ENCODE results near the gene PRKAG2. TPM values are rescaled to one million over a fixed set of nuclear protein-coding genes. Genes with fewer than 3 reads are reported as not detected.

The PRKAG2 gene
- total RNA-seq, 1 donor = 42.7 TPM

- H3K4me1 ChIP-seq (ENCODE audit: insufficient read depth, low read length) = peaks cover 10% of the 10 kb centered on the region
- no peaks in the 10 kb centered on the region for H3K27me3 ChIP-seq (ENCODE audit: insufficient read depth, low read length)
- H3K9me3 ChIP-seq (ENCODE audit: low read depth, low read length) = no peaks in the 10 kb centered on the region
- no peak overlapping the region for H3K4me3 ChIP-seq (ENCODE audit: low read length)
These were observed 144.6 kb downstream of the PRKAG2 start for GRCh38 chr7:151732292-151732691.

- H3K27me3 ChIP-seq (ENCODE audit: insufficient read depth, low read length) = no peaks in the 10 kb centered on the region
- H3K4me3 ChIP-seq (ENCODE audit: low read length) = no peak overlapping the region
- no peaks in the 10 kb centered on the region for H3K9me3 ChIP-seq (ENCODE audit: low read depth, low read length)
- peaks cover 15% of the 10 kb centered on the region for H3K4me1 ChIP-seq (ENCODE audit: insufficient read depth, low read length)
These were observed 145.9 kb downstream of the PRKAG2 start for GRCh38 chr7:151731022-151731441.

- Histone ChIP-seq H3K4me1 (ENCODE audit: insufficient read depth, low read length) (peaks cover 15% of the 10 kb centered on the region), H3K9me3 (ENCODE audit: low read depth, low read length) (no peaks in the 10 kb centered on the region), H3K27me3 (ENCODE audit: insufficient read depth, low read length) (no peaks in the 10 kb centered on the region), H3K4me3 (ENCODE audit: low read length) (no peak overlapping the region)
These were observed 146.3 kb downstream of the PRKAG2 start for GRCh38 chr7:151730591-151730990.

GRCh38 chr7:151729521-151729921, 147.4 kb downstream of the PRKAG2 start:
- H3K9me3 ChIP-seq (ENCODE audit: low read depth, low read length) = no peaks in the 10 kb centered on the region
- no peak overlapping the region for H3K4me3 ChIP-seq (ENCODE audit: low read length)
- no peaks in the 10 kb centered on the region for H3K27me3 ChIP-seq (ENCODE audit: insufficient read depth, low read length)
- peaks cover 15% of the 10 kb centered on the region for H3K4me1 ChIP-seq (ENCODE audit: insufficient read depth, low read length)

- no peak overlapping the region for H3K4me3 ChIP-seq (ENCODE audit: low read length)
- no peaks in the 10 kb centered on the region for H3K27me3 ChIP-seq (ENCODE audit: insufficient read depth, low read length)
- no peaks in the 10 kb centered on the region for H3K9me3 ChIP-seq (ENCODE audit: low read depth, low read length)
- peaks cover 15% of the 10 kb centered on the region for H3K4me1 ChIP-seq (ENCODE audit: insufficient read depth, low read length)
These were observed 148.2 kb downstream of the PRKAG2 start for GRCh38 chr7:151728746-151729145.

GRCh38 chr7:151728286-151728660, 148.6 kb downstream of the PRKAG2 start:
- H3K4me1 ChIP-seq (ENCODE audit: insufficient read depth, low read length) = peaks cover 15% of the 10 kb centered on the region

GRCh38 chr7:151727579-151728285, 149.2 kb downstream of the PRKAG2 start:
- Histone ChIP-seq H3K9me3 (ENCODE audit: low read depth, low read length) (no peaks in the 10 kb centered on the region), H3K4me1 (ENCODE audit: insufficient read depth, low read length) (peaks cover 15% of the 10 kb centered on the region), H3K27me3 (ENCODE audit: insufficient read depth, low read length) (no peaks in the 10 kb centered on the region), H3K4me3 (ENCODE audit: low read length) (no peak overlapping the region)

More at GRCh38 chr7:151728286-151728660, 148.6 kb downstream of the PRKAG2 start:
- Histone ChIP-seq H3K9me3 (ENCODE audit: low read depth, low read length) (no peaks in the 10 kb centered on the region), H3K27me3 (ENCODE audit: insufficient read depth, low read length) (no peaks in the 10 kb centered on the region), H3K4me3 (ENCODE audit: low read length) (no peak overlapping the region)

GRCh38 chr7:151726652-151727578, 150.0 kb downstream of the PRKAG2 start:
- Histone ChIP-seq H3K4me3 (ENCODE audit: low read length) (no peak overlapping the region), H3K4me1 (ENCODE audit: insufficient read depth, low read length) (peaks cover 15% of the 10 kb centered on the region), H3K27me3 (ENCODE audit: insufficient read depth, low read length) (no peaks in the 10 kb centered on the region), H3K9me3 (ENCODE audit: low read depth, low read length) (no peaks in the 10 kb centered on the region)

- H3K27me3 ChIP-seq (ENCODE audit: insufficient read depth, low read length) = no peaks in the 10 kb centered on the region
- H3K4me3 ChIP-seq (ENCODE audit: low read length) = no peak overlapping the region
- H3K4me1 ChIP-seq (ENCODE audit: insufficient read depth, low read length) = peaks cover 15% of the 10 kb centered on the region
- no peaks in the 10 kb centered on the region for H3K9me3 ChIP-seq (ENCODE audit: low read depth, low read length)
These were observed 150.9 kb downstream of the PRKAG2 start for GRCh38 chr7:151725844-151726651.

- H3K4me1 ChIP-seq (ENCODE audit: insufficient read depth, low read length) = peaks cover 15% of the 10 kb centered on the region
- no peak overlapping the region for H3K4me3 ChIP-seq (ENCODE audit: low read length)
- no peaks in the 10 kb centered on the region for H3K27me3 ChIP-seq (ENCODE audit: insufficient read depth, low read length)
- no peaks in the 10 kb centered on the region for H3K9me3 ChIP-seq (ENCODE audit: low read depth, low read length)
These were observed 151.9 kb downstream of the PRKAG2 start for GRCh38 chr7:151724920-151725584.

GRCh38 chr7:151724250-151724915, 152.5 kb downstream of the PRKAG2 start:
- H3K4me3 ChIP-seq (ENCODE audit: low read length) = no peak overlapping the region
- H3K27me3 ChIP-seq (ENCODE audit: insufficient read depth, low read length) = no peaks in the 10 kb centered on the region
- H3K9me3 ChIP-seq (ENCODE audit: low read depth, low read length) = no peaks in the 10 kb centered on the region
- H3K4me1 ChIP-seq (ENCODE audit: insufficient read depth, low read length) = peaks cover 15% of the 10 kb centered on the region

GRCh38 chr7:151723321-151723720, 153.6 kb downstream of the PRKAG2 start:
- Histone ChIP-seq H3K9me3 (ENCODE audit: low read depth, low read length) (no peaks in the 10 kb centered on the region), H3K4me1 (ENCODE audit: insufficient read depth, low read length) (peaks cover 15% of the 10 kb centered on the region), H3K4me3 (ENCODE audit: low read length) (no peak overlapping the region), H3K27me3 (ENCODE audit: insufficient read depth, low read length) (no peaks in the 10 kb centered on the region)

GRCh38 chr7:151722533-151722932, 154.4 kb downstream of the PRKAG2 start:
- H3K4me3 ChIP-seq (ENCODE audit: low read length) = no peak overlapping the region
- H3K27me3 ChIP-seq (ENCODE audit: insufficient read depth, low read length) = no peaks in the 10 kb centered on the region
- peaks cover 7% of the 10 kb centered on the region for H3K4me1 ChIP-seq (ENCODE audit: insufficient read depth, low read length)
- H3K9me3 ChIP-seq (ENCODE audit: low read depth, low read length) = no peaks in the 10 kb centered on the region

GRCh38 chr7:151721694-151722093, 155.2 kb downstream of the PRKAG2 start:
- H3K4me3 ChIP-seq (ENCODE audit: low read length) = no peak overlapping the region
- H3K4me1 ChIP-seq (ENCODE audit: insufficient read depth, low read length) = no peaks in the 10 kb centered on the region
- no peaks in the 10 kb centered on the region for H3K27me3 ChIP-seq (ENCODE audit: insufficient read depth, low read length)
- H3K9me3 ChIP-seq (ENCODE audit: low read depth, low read length) = no peaks in the 10 kb centered on the region

Measured in mononuclear cell (primary cell).